Coronary artery (tissue), 2 donors: ENCODE results near the gene LMTK2.

Source experiments
- DNase-seq: peaks from one replicate; pipeline ENCODE4 v3.0.0-alpha.2; 2017; ENCODE audit warnings: low spot score
- H3K27ac ChIP-seq, 2 donors: fragments of 200-600 bp; sonication (generic); one replicate each; pipeline ENCODE4 v1.5.1; 2016 to 2019
- H3K4me3 ChIP-seq: fragments of 200-600 bp; sonication (generic); 2 replicates; pipeline ENCODE4 v1.5.1; 2016; ENCODE audit warnings: mild to moderate bottlenecking, moderate library complexity
- TF ChIP-seq, protein P1 (sequence below): fragments of 200-600 bp; sonication (generic); IDR thresholded peaks from one replicate; pipeline ENCODE4 v1.5.1; 2019; ENCODE audit warnings: antibody characterized with exemption

LMTK2 gene

DNA sequence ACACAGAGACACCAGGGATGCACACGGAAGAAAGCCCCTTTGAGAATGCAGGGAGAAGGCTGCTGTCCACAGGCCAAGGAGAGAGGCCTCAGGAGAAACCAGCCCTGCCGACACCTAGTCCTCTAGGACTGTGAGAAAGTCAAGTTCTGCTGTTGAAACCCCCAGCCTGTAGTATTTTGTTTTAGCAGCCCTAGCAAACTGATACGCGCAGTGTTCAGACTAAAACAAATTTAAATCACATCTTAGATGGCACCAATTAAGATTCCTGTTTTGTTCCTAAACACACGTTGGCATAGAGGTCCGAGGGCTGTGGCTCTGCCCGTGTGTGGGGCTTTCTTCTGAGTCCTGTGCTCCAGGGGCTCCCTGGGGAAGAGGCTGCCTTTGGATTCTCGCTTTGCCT, 21.7 kb downstream of the LMTK2 start:
- TF ChIP-seq, protein P1, sequence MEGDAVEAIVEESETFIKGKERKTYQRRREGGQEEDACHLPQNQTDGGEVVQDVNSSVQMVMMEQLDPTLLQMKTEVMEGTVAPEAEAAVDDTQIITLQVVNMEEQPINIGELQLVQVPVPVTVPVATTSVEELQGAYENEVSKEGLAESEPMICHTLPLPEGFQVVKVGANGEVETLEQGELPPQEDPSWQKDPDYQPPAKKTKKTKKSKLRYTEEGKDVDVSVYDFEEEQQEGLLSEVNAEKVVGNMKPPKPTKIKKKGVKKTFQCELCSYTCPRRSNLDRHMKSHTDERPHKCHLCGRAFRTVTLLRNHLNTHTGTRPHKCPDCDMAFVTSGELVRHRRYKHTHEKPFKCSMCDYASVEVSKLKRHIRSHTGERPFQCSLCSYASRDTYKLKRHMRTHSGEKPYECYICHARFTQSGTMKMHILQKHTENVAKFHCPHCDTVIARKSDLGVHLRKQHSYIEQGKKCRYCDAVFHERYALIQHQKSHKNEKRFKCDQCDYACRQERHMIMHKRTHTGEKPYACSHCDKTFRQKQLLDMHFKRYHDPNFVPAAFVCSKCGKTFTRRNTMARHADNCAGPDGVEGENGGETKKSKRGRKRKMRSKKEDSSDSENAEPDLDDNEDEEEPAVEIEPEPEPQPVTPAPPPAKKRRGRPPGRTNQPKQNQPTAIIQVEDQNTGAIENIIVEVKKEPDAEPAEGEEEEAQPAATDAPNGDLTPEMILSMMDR: no peak
- Histone ChIP-seq H3K27ac (no peak overlapping the region), H3K4me3 (no peak overlapping the region)
- no peak for DNase-seq

DNA sequence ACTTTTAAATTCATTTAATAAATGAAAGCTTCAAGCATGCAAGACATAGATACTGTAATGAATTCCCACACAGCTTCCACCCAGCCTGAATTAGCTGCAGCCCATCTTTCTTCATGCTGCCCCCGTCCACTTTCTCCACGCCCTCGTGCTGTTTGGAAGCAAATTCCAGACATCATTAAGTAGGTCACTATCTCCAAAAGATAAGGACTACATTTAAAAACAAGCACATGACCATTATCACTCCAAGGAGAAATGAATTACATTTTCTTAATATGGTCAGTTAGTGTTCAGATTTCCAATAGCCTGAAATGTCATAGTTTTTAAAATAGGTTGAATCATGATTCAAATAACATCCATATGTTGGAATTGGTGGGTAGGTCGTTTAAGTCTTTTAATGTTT, 24.3 kb downstream of the LMTK2 start:
- DNase-seq: no peak
- no peak overlapping the region for H3K27ac ChIP-seq

DNA sequence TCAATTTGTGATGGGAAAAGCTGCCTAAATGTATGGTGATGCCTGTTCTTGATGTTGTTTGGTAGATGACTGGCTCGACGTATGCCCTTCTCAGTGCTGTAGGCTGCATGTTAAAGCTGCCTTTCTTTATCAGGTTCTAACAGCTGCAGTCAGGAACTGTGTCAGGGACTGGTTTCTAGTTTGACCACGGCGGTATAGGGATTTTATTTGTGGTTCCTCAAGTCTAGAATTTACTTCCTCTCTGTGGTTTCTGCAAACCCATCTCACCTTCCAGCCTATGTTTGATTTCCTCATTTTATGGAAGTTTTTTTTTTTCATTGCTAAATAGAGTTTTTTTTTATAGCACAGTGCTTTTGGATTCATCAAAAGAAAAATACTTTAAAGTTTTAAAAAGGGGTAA, 26.5 kb downstream of the LMTK2 start:
- H3K27ac ChIP-seq: no peak overlapping the region
- H3K4me3 ChIP-seq: no peak overlapping the region
- TF ChIP-seq, protein P1: no peak
- no peak for DNase-seq

More for the DNA sequence above, 24.3 kb downstream of the LMTK2 start:
- TF ChIP-seq, protein P1: no peak
- H3K4me3 ChIP-seq: no peak overlapping the region

DNA sequence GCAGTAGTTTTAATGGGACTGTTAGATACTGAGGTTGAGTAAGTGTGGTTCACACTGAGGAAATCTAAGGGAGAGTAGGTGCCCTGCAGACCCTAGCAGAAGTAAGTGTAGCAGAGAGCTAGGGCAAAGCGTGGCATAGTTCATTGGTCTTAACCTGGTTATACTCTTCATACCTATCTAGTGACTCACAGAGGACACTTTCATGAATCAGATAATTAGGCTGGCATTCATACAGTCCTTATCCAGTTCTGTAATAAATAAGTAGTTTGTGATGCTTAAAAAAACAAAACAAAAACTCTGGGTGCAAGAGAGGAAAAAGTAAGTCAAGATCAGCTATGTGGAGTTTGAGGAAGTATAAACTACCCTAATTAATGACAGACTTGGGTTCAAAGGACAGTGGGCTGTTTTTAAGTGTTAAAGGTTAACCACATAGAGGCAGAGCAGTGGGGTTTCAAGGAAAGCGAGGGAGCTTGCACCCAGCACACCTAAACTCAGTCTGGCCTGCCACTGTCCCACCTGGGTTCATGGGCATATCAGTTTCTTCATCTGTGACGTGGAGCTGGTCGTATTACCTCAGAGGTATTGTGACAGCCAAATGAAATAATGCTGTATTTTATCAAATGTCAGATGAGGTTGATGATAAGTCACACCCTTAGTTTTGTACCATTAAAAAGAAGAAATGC, 27.1 kb downstream of the LMTK2 start:
- no peak for DNase-seq
- no peak overlapping the region for H3K27ac ChIP-seq
- TF ChIP-seq, protein P1: no peak
- H3K4me3 ChIP-seq: no peak overlapping the region

DNA sequence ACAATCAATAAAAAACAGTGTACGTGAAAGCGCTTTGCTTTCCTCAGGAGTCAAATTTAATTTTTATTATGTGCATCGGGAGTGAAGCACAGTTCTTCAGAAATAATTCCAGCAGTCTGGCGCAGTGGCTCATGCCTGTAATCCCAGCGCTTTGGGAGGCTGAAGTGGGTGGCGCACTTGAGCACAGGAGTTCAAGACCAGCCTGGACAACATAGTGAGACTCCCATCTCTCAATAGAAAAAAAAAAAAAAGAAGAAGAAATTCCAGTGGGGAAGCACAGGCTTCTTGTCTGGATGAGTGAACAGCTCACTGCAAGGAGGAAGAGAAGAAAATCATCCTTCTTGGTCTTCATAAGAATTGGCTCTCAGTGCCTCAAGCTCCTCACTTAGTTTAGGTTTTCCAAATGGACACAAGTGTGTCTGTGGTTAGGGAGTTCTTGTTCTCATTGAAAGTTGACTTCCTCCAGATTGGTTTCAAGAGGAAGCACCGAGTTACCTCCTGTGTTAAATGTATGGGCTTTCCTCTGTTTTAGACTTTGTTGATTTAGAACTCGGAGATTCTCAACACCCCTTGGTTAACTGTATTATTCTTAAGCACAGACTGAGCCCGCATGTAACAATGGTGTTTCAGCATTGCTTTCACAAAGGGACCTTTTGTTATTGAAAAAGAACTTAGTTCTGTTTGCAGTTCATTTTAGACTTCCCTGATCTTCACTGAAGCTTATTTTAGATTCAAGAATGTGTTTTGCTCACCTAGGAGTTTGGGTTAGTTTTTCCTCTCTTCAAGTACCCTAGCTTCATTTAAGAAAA, 28.0 kb downstream of the LMTK2 start:
- Histone ChIP-seq H3K4me3 (no peak overlapping the region), H3K27ac (no peak overlapping the region)
- TF ChIP-seq, protein P1: no peak
- DNase-seq: no peak

DNA sequence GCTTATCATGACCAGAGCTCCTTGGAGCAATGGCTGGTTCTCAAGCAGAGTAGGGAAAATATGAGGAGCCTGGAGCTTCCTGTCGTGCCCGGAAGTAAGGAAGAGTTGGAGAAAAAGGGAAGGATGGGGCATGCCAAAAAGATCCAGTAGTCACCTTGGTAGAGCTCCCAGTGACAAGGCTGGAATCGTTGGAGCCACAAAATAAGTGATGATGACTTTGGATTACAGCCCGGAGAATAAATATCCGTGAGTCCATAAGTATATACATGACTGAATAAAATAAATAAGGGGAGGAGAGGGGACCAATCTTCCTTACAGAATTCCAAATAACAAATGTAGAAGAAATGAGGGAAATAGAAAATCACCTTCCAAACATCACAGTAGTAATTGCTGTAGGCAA, 29.3 kb downstream of the LMTK2 start:
- DNase-seq: no peak
- Histone ChIP-seq H3K4me3 (no peak overlapping the region), H3K27ac (no peak overlapping the region)
- TF ChIP-seq, protein P1: no peak

DNA sequence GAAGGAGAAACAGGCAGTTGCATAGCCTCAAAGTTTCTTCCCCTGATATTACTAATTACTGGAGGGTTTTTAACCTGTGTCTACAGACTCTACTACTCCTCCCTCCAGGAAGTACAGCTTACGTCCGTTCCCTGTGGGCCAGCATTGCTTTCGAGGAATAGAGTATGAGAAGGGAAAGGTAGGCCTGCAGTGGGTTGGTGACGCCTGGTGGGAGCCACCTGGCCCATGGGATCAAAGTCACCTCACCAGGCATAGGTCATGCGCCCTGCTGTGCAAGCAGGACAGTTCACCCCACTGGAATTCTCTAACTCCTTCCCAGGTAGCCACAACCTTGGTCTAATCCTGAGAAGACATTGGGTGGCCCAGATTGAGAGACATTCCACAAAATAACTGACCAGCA, 29.8 kb downstream of the LMTK2 start:
- no peak for DNase-seq
- TF ChIP-seq, protein P1: no peak
- H3K4me3 ChIP-seq: no peak overlapping the region
- no peak overlapping the region for H3K27ac ChIP-seq
